ENCODE data around the gene MSL3. TPM values are rescaled to one million over a fixed set of nuclear protein-coding genes. Genes with fewer than 3 reads are reported as not detected.

The MSL3 gene
- total and polyA plus RNA-seq, 2 of the 8 experiments (the other 6 are each of a cell fraction or from before 2014, with no cell fraction given): 10.6 to 12.3 TPM

GRCh38 chrX:11768039-11768438 lies 10.0 kb downstream of the MSL3 start (continued):
- TF ChIP-seq, protein P1, sequence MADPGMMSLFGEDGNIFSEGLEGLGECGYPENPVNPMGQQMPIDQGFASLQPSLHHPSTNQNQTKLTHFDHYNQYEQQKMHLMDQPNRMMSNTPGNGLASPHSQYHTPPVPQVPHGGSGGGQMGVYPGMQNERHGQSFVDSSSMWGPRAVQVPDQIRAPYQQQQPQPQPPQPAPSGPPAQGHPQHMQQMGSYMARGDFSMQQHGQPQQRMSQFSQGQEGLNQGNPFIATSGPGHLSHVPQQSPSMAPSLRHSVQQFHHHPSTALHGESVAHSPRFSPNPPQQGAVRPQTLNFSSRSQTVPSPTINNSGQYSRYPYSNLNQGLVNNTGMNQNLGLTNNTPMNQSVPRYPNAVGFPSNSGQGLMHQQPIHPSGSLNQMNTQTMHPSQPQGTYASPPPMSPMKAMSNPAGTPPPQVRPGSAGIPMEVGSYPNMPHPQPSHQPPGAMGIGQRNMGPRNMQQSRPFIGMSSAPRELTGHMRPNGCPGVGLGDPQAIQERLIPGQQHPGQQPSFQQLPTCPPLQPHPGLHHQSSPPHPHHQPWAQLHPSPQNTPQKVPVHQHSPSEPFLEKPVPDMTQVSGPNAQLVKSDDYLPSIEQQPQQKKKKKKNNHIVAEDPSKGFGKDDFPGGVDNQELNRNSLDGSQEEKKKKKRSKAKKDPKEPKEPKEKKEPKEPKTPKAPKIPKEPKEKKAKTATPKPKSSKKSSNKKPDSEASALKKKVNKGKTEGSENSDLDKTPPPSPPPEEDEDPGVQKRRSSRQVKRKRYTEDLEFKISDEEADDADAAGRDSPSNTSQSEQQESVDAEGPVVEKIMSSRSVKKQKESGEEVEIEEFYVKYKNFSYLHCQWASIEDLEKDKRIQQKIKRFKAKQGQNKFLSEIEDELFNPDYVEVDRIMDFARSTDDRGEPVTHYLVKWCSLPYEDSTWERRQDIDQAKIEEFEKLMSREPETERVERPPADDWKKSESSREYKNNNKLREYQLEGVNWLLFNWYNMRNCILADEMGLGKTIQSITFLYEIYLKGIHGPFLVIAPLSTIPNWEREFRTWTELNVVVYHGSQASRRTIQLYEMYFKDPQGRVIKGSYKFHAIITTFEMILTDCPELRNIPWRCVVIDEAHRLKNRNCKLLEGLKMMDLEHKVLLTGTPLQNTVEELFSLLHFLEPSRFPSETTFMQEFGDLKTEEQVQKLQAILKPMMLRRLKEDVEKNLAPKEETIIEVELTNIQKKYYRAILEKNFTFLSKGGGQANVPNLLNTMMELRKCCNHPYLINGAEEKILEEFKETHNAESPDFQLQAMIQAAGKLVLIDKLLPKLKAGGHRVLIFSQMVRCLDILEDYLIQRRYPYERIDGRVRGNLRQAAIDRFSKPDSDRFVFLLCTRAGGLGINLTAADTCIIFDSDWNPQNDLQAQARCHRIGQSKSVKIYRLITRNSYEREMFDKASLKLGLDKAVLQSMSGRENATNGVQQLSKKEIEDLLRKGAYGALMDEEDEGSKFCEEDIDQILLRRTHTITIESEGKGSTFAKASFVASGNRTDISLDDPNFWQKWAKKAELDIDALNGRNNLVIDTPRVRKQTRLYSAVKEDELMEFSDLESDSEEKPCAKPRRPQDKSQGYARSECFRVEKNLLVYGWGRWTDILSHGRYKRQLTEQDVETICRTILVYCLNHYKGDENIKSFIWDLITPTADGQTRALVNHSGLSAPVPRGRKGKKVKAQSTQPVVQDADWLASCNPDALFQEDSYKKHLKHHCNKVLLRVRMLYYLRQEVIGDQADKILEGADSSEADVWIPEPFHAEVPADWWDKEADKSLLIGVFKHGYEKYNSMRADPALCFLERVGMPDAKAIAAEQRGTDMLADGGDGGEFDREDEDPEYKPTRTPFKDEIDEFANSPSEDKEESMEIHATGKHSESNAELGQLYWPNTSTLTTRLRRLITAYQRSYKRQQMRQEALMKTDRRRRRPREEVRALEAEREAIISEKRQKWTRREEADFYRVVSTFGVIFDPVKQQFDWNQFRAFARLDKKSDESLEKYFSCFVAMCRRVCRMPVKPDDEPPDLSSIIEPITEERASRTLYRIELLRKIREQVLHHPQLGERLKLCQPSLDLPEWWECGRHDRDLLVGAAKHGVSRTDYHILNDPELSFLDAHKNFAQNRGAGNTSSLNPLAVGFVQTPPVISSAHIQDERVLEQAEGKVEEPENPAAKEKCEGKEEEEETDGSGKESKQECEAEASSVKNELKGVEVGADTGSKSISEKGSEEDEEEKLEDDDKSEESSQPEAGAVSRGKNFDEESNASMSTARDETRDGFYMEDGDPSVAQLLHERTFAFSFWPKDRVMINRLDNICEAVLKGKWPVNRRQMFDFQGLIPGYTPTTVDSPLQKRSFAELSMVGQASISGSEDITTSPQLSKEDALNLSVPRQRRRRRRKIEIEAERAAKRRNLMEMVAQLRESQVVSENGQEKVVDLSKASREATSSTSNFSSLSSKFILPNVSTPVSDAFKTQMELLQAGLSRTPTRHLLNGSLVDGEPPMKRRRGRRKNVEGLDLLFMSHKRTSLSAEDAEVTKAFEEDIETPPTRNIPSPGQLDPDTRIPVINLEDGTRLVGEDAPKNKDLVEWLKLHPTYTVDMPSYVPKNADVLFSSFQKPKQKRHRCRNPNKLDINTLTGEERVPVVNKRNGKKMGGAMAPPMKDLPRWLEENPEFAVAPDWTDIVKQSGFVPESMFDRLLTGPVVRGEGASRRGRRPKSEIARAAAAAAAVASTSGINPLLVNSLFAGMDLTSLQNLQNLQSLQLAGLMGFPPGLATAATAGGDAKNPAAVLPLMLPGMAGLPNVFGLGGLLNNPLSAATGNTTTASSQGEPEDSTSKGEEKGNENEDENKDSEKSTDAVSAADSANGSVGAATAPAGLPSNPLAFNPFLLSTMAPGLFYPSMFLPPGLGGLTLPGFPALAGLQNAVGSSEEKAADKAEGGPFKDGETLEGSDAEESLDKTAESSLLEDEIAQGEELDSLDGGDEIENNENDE (IDR thresholded peaks at IDR 0.05; ENCODE audit: insufficient replicate concordance, low read length): no peak
- TF ChIP-seq, protein P2, sequence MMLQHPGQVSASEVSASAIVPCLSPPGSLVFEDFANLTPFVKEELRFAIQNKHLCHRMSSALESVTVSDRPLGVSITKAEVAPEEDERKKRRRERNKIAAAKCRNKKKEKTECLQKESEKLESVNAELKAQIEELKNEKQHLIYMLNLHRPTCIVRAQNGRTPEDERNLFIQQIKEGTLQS (IDR thresholded peaks at IDR 0.05; ENCODE audit: insufficient read depth, low read depth, low read length): no peak
- TF ChIP-seq GTF2F1 (IDR thresholded peaks at IDR 0.05; ENCODE audit: borderline replicate concordance, low read depth, low read length): no peak
- TF ChIP-seq, protein P3, sequence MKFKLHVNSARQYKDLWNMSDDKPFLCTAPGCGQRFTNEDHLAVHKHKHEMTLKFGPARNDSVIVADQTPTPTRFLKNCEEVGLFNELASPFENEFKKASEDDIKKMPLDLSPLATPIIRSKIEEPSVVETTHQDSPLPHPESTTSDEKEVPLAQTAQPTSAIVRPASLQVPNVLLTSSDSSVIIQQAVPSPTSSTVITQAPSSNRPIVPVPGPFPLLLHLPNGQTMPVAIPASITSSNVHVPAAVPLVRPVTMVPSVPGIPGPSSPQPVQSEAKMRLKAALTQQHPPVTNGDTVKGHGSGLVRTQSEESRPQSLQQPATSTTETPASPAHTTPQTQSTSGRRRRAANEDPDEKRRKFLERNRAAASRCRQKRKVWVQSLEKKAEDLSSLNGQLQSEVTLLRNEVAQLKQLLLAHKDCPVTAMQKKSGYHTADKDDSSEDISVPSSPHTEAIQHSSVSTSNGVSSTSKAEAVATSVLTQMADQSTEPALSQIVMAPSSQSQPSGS (IDR thresholded peaks at IDR 0.05; ENCODE audit: low read length): no peak
- no peak for TF ChIP-seq FOSL1 (IDR thresholded peaks at IDR 0.05; ENCODE audit: insufficient read depth, low read depth, low read length)
- no peak for TF ChIP-seq RFX5 (IDR thresholded peaks at IDR 0.05; ENCODE audit: borderline replicate concordance, low read depth, low read length)
- TF ChIP-seq EP300 (IDR thresholded peaks at IDR 0.05; ENCODE audit: borderline replicate concordance in 1 of 2, low read depth in 2 of 2, low read length in 2 of 2): no peak
- no peak for TF ChIP-seq BACH1 (IDR thresholded peaks at IDR 0.05; ENCODE audit: low read length)
- no peak for TF ChIP-seq JUND (IDR thresholded peaks at IDR 0.05; ENCODE audit: low read length)

Measured in H1 (cell line).